ENCODE measurements around the gene DMXL2.
"Not testable (repeated sequence)": the region's sequence is repeated elsewhere in the genome, so short reads cannot be mapped to it uniquely, and the experiment has no call there.

DMXL2 gene

DNA sequence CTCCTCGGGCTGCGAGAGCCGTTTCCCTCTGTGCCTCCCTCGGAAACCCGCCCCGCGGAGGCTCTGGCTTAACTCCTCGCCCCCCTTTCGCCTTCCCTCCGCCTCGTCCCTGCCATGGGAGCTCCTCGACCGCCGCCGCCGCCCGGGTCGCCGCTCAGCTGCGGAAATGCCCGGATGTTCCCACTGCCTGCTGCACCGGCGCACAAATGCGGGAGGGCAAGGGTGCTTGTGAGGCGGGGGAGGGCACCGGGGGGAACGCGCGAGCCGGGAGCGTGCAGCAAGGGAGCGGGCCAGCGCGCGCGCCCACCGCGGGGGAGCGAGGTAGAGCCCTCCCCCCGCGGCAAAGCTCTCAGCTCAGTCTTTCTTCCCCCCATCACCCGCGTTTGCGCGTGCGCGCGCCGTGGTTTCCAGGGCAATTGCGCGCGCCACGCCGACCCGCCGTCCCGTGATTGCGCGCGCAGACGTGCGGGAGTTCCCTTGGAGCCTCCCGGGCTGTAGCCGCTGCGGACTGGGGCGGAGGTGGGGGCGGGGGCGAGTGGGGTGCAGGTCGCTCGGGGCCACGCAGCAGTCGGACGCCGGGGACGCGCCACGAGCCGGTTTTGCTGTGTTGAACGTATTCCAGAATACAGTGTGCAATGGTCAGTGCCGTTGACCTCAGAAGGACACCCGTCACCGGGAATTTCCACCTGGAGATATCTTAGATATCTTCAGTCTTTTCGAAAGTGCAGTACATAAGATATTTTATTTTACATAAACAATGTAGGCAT, at the start of gene DMXL2:
TSS of gene DMXL2 (minus strand) at position 168 of the 767 bp plus-strand sequence. CDS start 226 bp downstream, outside the sequence.
- Mint-ChIP-seq H3K4me3 (peak within 1 kb of the TSS; percentile 87), H3K36me3 (ENCODE audit: insufficient read depth) (peaks cover 6% of the 10 kb centered on the region), H3K27ac (ENCODE audit: low read depth) (peak within 1 kb of the TSS; percentile 8), H3K9me3 (no peaks in the 10 kb centered on the region), H3K27me3 (peaks cover 2% of the 10 kb centered on the region), H3K4me1 (peaks cover 25% of the 10 kb centered on the region)
- DNase-seq (ENCODE audit: low spot score in 2 of 2) (peak; percentile 47 to 50), ATAC-seq (replicated peaks; ENCODE audit: extremely low read depth, poor library complexity, severe bottlenecking) (peak; percentile 70)

GRCh38 chr15:51672155-51672687, 49.6 kb upstream of the DMXL2 start:
- no peak for DNase-seq (ENCODE audit: low spot score in 2 of 2)
- no peak for ATAC-seq (replicated peaks; ENCODE audit: extremely low read depth, poor library complexity, severe bottlenecking)
- Mint-ChIP-seq H3K4me1 (no peaks in the 10 kb centered on the region), H3K4me3 (no peak overlapping the region), H3K36me3 (ENCODE audit: insufficient read depth) (peaks cover 2% of the 10 kb centered on the region), H3K27me3 (peaks cover 38% of the 10 kb centered on the region), H3K27ac (ENCODE audit: low read depth) (no peak overlapping the region), H3K9me3 (no peaks in the 10 kb centered on the region)

DNA sequence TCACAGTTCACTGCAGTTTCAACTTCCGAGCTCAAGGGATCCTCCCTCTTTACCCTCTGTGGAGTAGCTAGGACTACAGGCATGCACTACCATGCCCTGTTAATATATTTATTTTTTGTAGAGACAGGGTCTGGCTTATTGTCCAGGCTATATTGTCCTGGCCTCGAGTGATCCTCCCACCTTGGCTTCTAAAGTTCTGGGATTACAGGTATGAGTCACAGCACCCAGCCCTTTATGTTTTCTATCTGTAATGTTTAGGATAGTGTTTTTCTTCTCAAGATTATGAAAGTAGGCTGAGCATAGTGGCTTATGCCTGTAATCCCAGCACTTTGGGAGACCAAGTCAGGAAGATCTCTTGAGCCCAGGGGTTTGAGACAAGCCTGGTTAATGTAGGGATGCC, 46.8 kb upstream of the DMXL2 start:
- ATAC-seq (replicated peaks; ENCODE audit: extremely low read depth, poor library complexity, severe bottlenecking) = no peak
- H3K27me3 Mint-ChIP-seq = peaks cover 46% of the 10 kb centered on the region
- no peak for DNase-seq (ENCODE audit: low spot score in 2 of 2)
- H3K4me1 Mint-ChIP-seq = no peaks in the 10 kb centered on the region
- no peak overlapping the region for H3K27ac Mint-ChIP-seq (ENCODE audit: low read depth)
- H3K36me3 Mint-ChIP-seq (ENCODE audit: insufficient read depth) = peaks cover 2% of the 10 kb centered on the region
- no peaks in the 10 kb centered on the region for H3K9me3 Mint-ChIP-seq
- H3K4me3 Mint-ChIP-seq = no peak overlapping the region

GRCh38 chr15:51668446-51668845, 45.9 kb upstream of the DMXL2 start:
- Mint-ChIP-seq H3K9me3 (no peaks in the 10 kb centered on the region), H3K4me1 (no peaks in the 10 kb centered on the region), H3K27ac (ENCODE audit: low read depth) (no peak overlapping the region), H3K4me3 (no peak overlapping the region), H3K27me3 (peaks cover 46% of the 10 kb centered on the region), H3K36me3 (ENCODE audit: insufficient read depth) (peaks cover 2% of the 10 kb centered on the region)
- DNase-seq (ENCODE audit: low spot score in 2 of 2) (no peak), ATAC-seq (replicated peaks; ENCODE audit: extremely low read depth, poor library complexity, severe bottlenecking) (no peak)

GRCh38 chr15:51667478-51667877, 44.9 kb upstream of the DMXL2 start:
- no peak for DNase-seq (ENCODE audit: low spot score in 2 of 2)
- Mint-ChIP-seq H3K27me3 (peaks cover 46% of the 10 kb centered on the region), H3K4me1 (no peaks in the 10 kb centered on the region), H3K27ac (ENCODE audit: low read depth) (no peak overlapping the region), H3K36me3 (ENCODE audit: insufficient read depth) (no peaks in the 10 kb centered on the region), H3K4me3 (no peak overlapping the region), H3K9me3 (no peaks in the 10 kb centered on the region)
- no peak for ATAC-seq (replicated peaks; ENCODE audit: extremely low read depth, poor library complexity, severe bottlenecking)

DNA sequence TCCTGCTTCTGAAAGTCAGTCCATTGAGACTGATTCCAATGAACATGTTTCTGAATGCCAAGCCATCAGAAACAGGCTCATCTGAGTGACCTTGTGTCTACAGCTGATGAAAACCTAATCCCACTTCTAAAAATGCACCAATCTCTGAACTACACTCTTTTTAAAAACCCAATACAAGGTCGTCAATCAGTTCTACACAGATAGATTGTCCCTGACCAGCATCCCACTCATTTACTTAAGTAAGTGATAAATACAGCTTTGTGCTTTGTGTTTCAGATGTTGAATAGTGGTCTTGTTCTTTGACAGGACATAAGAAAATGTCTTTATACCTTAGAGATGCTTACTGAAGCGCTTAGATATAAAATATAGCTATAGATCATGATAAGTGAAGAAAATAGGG, 38.5 kb upstream of the DMXL2 start:
- no peaks in the 10 kb centered on the region for H3K4me1 Mint-ChIP-seq
- no peaks in the 10 kb centered on the region for H3K36me3 Mint-ChIP-seq (ENCODE audit: insufficient read depth)
- H3K9me3 Mint-ChIP-seq = no peaks in the 10 kb centered on the region
- no peaks in the 10 kb centered on the region for H3K27me3 Mint-ChIP-seq
- DNase-seq (ENCODE audit: low spot score in 2 of 2) (no peak), ATAC-seq (replicated peaks; ENCODE audit: extremely low read depth, poor library complexity, severe bottlenecking) (no peak)
- no peak overlapping the region for H3K27ac Mint-ChIP-seq (ENCODE audit: low read depth)
- H3K4me3 Mint-ChIP-seq = no peak overlapping the region

DNA sequence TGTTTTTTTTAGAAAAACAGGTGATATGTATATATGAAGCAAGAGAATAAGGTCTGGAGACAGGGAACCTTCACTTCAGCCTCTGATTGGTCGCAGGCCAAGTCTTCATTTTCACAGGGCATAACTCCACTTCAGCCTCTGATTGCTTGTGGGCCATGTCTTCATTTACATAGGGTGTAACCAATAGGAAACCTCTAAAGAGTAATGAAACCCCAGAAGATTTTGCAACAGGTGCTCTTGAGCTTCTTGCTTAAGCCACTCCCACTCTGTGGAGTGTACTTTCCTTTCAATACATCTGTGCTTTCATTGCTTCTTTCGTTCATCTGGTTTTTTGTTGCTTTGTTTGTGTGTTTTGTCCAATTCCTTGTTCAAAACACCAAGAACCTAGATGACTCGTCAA, 36.1 kb upstream of the DMXL2 start:
- no peak overlapping the region for H3K4me3 Mint-ChIP-seq
- DNase-seq (ENCODE audit: low spot score in 2 of 2) (no peak), ATAC-seq (replicated peaks; ENCODE audit: extremely low read depth, poor library complexity, severe bottlenecking) (no peak)
- no peaks in the 10 kb centered on the region for H3K4me1 Mint-ChIP-seq
- H3K27me3 Mint-ChIP-seq = no peaks in the 10 kb centered on the region
- H3K36me3 Mint-ChIP-seq (ENCODE audit: insufficient read depth) = no peaks in the 10 kb centered on the region
- H3K9me3 Mint-ChIP-seq = no peaks in the 10 kb centered on the region
- H3K27ac Mint-ChIP-seq (ENCODE audit: low read depth) = no peak overlapping the region

GRCh38 chr15:51655401-51656057, 33.0 kb upstream of the DMXL2 start:
- not testable (repeated sequence) for H3K27ac Mint-ChIP-seq (ENCODE audit: low read depth); H3K4me1 Mint-ChIP-seq; H3K9me3 Mint-ChIP-seq; H3K27me3 Mint-ChIP-seq; H3K36me3 Mint-ChIP-seq (ENCODE audit: insufficient read depth); DNase-seq (ENCODE audit: low spot score in 2 of 2); ATAC-seq (replicated peaks; ENCODE audit: extremely low read depth, poor library complexity, severe bottlenecking); H3K4me3 Mint-ChIP-seq

DNA sequence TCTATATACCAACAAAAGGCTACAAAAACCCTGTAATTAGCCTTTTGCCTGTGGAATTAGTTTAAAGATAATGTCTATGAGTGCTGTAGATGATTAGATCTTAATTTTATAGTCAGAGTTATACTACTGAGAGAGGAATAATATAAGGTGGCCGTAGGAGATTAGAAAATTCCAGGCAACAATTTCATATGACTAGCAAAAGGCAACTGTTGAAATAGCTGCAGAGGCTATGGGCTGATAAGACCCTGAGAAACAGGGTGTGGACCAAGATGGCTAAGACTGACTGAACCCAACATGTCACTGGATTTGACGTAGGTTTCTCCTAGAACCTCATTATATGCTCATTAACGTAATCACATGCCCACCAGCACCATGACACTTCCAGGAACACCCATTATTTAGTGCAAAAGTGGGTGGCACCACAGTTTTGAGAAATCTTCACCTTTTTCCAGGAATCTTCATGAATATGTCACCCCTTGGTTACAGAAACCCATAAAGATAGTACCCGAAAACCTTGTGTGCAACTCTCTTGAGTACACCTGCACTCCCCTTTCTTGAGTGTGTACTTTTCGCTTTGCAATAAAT, 29.6 kb upstream of the DMXL2 start:
- Mint-ChIP-seq H3K27ac (ENCODE audit: low read depth) (no peak overlapping the region), H3K36me3 (ENCODE audit: insufficient read depth) (no peaks in the 10 kb centered on the region), H3K9me3 (no peaks in the 10 kb centered on the region), H3K27me3 (no peaks in the 10 kb centered on the region), H3K4me3 (no peak overlapping the region), H3K4me1 (no peaks in the 10 kb centered on the region)
- ATAC-seq (replicated peaks; ENCODE audit: extremely low read depth, poor library complexity, severe bottlenecking) (no peak), DNase-seq (ENCODE audit: low spot score in 2 of 2) (no peak)

DNA sequence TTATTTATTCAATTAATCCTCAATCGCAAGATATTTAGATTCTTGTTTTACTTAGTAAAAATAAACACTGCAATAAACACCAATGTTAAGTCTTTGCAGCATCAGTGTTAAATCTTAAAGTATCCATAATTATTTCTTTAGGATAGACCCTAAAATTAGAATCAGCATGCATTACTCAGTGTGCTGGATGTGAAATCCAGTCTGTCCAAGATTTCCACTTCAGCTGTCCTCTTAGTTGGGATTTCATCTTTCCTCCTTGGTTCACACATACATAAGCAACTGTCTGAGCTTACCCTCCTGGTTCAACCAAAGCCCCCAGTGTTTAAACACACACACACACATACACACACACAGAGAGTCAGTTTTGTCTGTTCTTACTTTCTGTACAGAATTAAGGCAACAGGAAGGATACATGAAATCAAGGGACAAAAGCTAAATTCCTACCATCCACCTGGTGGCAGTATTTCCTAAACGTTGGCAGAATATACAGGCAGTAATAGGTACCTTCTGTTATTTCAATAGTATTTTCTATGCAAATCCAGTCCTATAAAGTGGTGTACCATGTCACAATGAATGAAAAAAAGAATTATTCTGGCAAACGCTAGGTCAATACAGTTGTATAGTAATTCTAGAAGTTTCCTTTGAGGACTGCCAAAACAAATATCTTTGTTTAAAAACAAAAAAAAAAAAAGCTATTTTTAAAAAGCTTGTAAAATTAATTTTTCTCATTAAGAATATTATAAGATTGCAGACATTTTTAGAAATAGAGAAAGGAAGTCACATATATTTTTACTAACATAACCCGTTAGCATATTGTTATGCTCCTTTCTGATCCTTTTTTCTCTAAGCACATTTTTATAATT, 27.3 kb upstream of the DMXL2 start:
- H3K27ac Mint-ChIP-seq (ENCODE audit: low read depth) = no peak overlapping the region
- H3K4me1 Mint-ChIP-seq = no peaks in the 10 kb centered on the region
- no peaks in the 10 kb centered on the region for H3K9me3 Mint-ChIP-seq
- no peaks in the 10 kb centered on the region for H3K36me3 Mint-ChIP-seq (ENCODE audit: insufficient read depth)
- ATAC-seq (replicated peaks; ENCODE audit: extremely low read depth, poor library complexity, severe bottlenecking) (peak; percentile 83), DNase-seq (ENCODE audit: low spot score in 2 of 2) (peak in 1 of 2 donors; percentile 47)
- no peak overlapping the region for H3K4me3 Mint-ChIP-seq
- no peaks in the 10 kb centered on the region for H3K27me3 Mint-ChIP-seq

DNA sequence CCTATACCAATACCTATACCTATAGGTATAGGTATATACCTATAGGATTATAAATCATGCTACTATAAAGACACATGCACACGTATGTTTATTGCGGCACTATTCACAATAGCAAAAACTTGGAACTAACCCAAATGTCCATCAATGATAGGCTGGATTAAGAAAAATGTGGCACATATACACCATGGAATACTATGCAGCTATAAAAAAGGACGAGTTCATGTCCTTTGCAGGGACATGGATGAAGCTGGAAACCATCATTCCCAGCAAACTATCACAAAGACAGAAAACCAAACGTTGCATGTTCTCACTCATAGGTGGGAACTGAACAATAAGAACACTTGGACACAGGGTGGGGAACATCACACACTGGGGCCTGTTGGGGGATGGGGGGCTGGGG, 26.1 kb upstream of the DMXL2 start:
- not testable (repeated sequence) for H3K27ac Mint-ChIP-seq (ENCODE audit: low read depth); H3K36me3 Mint-ChIP-seq (ENCODE audit: insufficient read depth); DNase-seq (ENCODE audit: low spot score in 2 of 2); ATAC-seq (replicated peaks; ENCODE audit: extremely low read depth, poor library complexity, severe bottlenecking); H3K27me3 Mint-ChIP-seq; H3K4me3 Mint-ChIP-seq; H3K4me1 Mint-ChIP-seq; H3K9me3 Mint-ChIP-seq

DNA sequence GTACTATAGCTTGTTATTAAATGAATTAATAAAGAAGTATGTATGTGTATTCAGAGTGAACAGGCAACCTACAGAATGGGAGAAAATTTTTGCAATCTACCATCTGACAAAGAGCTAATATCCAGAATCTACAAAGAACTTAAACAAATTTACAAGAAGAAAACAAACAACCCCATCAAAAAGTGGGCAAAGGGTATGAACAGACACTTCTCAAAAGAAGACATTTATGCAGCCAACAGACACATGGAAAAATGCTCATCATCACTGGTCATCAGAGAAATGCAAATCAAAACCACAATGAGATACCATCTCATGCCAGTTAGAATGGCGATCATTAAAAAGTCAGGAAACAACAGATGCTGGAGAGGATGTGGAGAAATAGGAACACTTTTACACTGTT, 25.5 kb upstream of the DMXL2 start:
- not testable (repeated sequence) for H3K27ac Mint-ChIP-seq (ENCODE audit: low read depth); H3K36me3 Mint-ChIP-seq (ENCODE audit: insufficient read depth); H3K27me3 Mint-ChIP-seq; DNase-seq (ENCODE audit: low spot score in 2 of 2); ATAC-seq (replicated peaks; ENCODE audit: extremely low read depth, poor library complexity, severe bottlenecking); H3K4me1 Mint-ChIP-seq; H3K4me3 Mint-ChIP-seq; H3K9me3 Mint-ChIP-seq
